Aorta (tissue), 5 donors: Measurements from ENCODE around the gene GIGYF2. TPM values are rescaled to one million over a fixed set of nuclear protein-coding genes. Genes with fewer than 3 reads are reported as not detected.

ENCODE experiments used
- ATAC-seq: fragments of 200-7000 bp; cut with Tn5 transposase; one replicate; pipeline ENCODE4 v1.9.1; 2022; ENCODE audit warnings: moderate library complexity; ENCODE audit not compliant: low FRiP score
- DNase-seq, 2 donors: peaks; one replicate each; pipeline ENCODE4 v3.0.0-alpha.2; 2020
- H3K27ac ChIP-seq, 2 donors: one replicate each; pipeline ENCODE4 v1.5.1; 2013; ENCODE audit warnings: low read length in 2 of 2, mild to moderate bottlenecking in 2 of 2, moderate library complexity in 2 of 2, control low read depth in 1 of 2, inconsistent platforms in 1 of 2, low read depth in 1 of 2
- H3K27me3 ChIP-seq, 2 donors: one replicate each; pipeline ENCODE4 v1.6.1; 2013; ENCODE audit warnings: control low read depth in 1 of 2, low read length in 1 of 2, mild to moderate bottlenecking in 1 of 2, moderate library complexity in 1 of 2; ENCODE audit not compliant: insufficient read depth in 2 of 2, control insufficient read depth in 1 of 2
- H3K36me3 ChIP-seq, 2 donors: one replicate each; pipeline ENCODE4 v1.6.1; 2013; ENCODE audit warnings: control low read depth in 1 of 2, low read length in 1 of 2, mild to moderate bottlenecking in 1 of 2; ENCODE audit not compliant: insufficient read depth in 2 of 2, control insufficient read depth in 1 of 2
- H3K4me1 ChIP-seq, 2 donors: one replicate each; pipeline ENCODE4 v1.6.1; 2013; ENCODE audit warnings: low read length in 2 of 2, control low read depth in 1 of 2, mild to moderate bottlenecking in 1 of 2, moderate library complexity in 1 of 2; ENCODE audit not compliant: insufficient read depth in 2 of 2, control insufficient read depth in 1 of 2
- H3K4me3 ChIP-seq, 2 donors: one replicate each; pipeline ENCODE4 v1.5.1; 2013; ENCODE audit warnings: low read length in 2 of 2, control low read depth in 1 of 2, mild to moderate bottlenecking in 1 of 2
- H3K9me3 ChIP-seq: one replicate; pipeline ENCODE4 v1.6.1; 2013; ENCODE audit warnings: mild to moderate bottlenecking, low read length; ENCODE audit not compliant: control insufficient read depth
- WGBS, 2 donors: extraction: QIAGEN DNeasy Blood & Tissue Kit; methylation state at CpG; one replicate each; pipeline ENCODE4 v1.1.7; 2013; 5-methylcytosine and 5-hydroxymethylcytosine counted together
- intact Hi-C, 2 donors: fragments of 100-400 bp; cut with DNase I; formaldehyde crosslinking; loops; one replicate each; pipeline versions ENCODE4 v1.14.2 to v1.15.0; 2022
- polyA plus RNA-seq, 2 donors: library from polyadenylated mRNA; stranded (reverse); fragments of 200-250 nt; gene quantifications; one replicate each; pipeline ENCODE4 v1.2.3, GENCODE V29; 2013
- total RNA-seq, 2 donors: library from RNA; stranded (reverse); fragmentation: NEBNext Ultra II Directional; extraction: Animal tissue kit (Norgen Biotek cat#: 25700); gene quantifications; one replicate each; pipeline ENCODE4 v1.2.1, GENCODE V29; 2021
- donor health status: healthy with polysubstance abuse.
- donor health status: Bipolar disorder and iron deficiency.
- donor health status: DM: no; HTN: no; CAD: no.
- donor health status: DM: no; HTN: no; CAD: no.
- donor health status: DM: yes; HTN: yes; CAD: no.

The GIGYF2 gene
- total and polyA plus RNA-seq, 4 donors: 13.3 to 100 (median 43.7) TPM

- Histone ChIP-seq H3K27ac (peak overlapping the region in 1 of 2 donors; percentile 47), H3K27me3 (no peaks in the 10 kb centered on the region), H3K4me3 (no peak overlapping the region), H3K9me3 (no peaks in the 10 kb centered on the region), H3K4me1 (no peaks in the 10 kb centered on the region), H3K36me3 (peaks cover 0 to 2% of the 10 kb centered on the region in 2 donors)
- intact Hi-C loops: loop anchor here in 1 of 2 donors (5.0 kb wide), 2 partner anchors 34 to 54 kb away; partner anchors contain the start of gene EFHD1
- ATAC-seq (no peak), DNase-seq (no peak)
- 35 to 38% methylated on average over 7 of the region's 7 CpGs for WGBS, 2 donors
Observed at GRCh38 chr2:232666051-232666805, 30.9 kb upstream of the GIGYF2 start.

GRCh38 chr2:232667989-232668583 lies 29.0 kb upstream of the GIGYF2 start:
- WGBS, 2 donors: 13 to 19% methylated on average over 10 of the region's 10 CpGs
- Histone ChIP-seq H3K9me3 (no peaks in the 10 kb centered on the region), H3K36me3 (peaks cover 0 to 11% of the 10 kb centered on the region in 2 donors), H3K27ac (peak overlapping the region; percentile 8 to 53), H3K4me1 (no peaks in the 10 kb centered on the region), H3K27me3 (no peaks in the 10 kb centered on the region), H3K4me3 (no peak overlapping the region)
- DNase-seq: no peak
- intact Hi-C loops: loop anchor here (2.0 to 5.0 kb wide), 4 partner anchors 33 to 57 kb away; partner anchors contain the start of gene EFHD1 (in 1 of the 2)
- peak; percentile 52 for ATAC-seq

GRCh38 chr2:232668805-232669444 lies 28.2 kb upstream of the GIGYF2 start:
- no peak overlapping the region for H3K4me3 ChIP-seq
- no peaks in the 10 kb centered on the region for H3K27me3 ChIP-seq
- H3K4me1 ChIP-seq: no peaks in the 10 kb centered on the region
- intact Hi-C loops: loop anchor here (2.0 to 5.0 kb wide), 4 partner anchors 34 to 58 kb away; partner anchors contain the start of gene EFHD1 (in 1 of the 2)
- H3K27ac ChIP-seq: peak overlapping the region in 1 of 2 donors; percentile 91
- ATAC-seq (no peak), DNase-seq (no peak)
- 44% methylated on average over 17 of the region's 17 CpGs for WGBS, 2 donors
- H3K9me3 ChIP-seq: no peaks in the 10 kb centered on the region
- H3K36me3 ChIP-seq: peaks cover 0 to 14% of the 10 kb centered on the region in 2 donors

GRCh38 chr2:232672588-232672987 lies 24.5 kb upstream of the GIGYF2 start:
- Histone ChIP-seq H3K36me3 (peaks cover 10 to 30% of the 10 kb centered on the region in 2 donors), H3K4me3 (no peak overlapping the region), H3K27ac (peak overlapping the region in 1 of 2 donors; percentile 66), H3K4me1 (no peaks in the 10 kb centered on the region), H3K27me3 (no peaks in the 10 kb centered on the region), H3K9me3 (no peaks in the 10 kb centered on the region)
- 20 to 30% methylated on average over 1 of the region's 1 CpG for WGBS, 2 donors
- intact Hi-C loops: no loop called here
- peak; percentile 19 for ATAC-seq
- no peak for DNase-seq

GRCh38 chr2:232674491-232674890 lies 22.6 kb upstream of the GIGYF2 start:
- intact Hi-C loops: no loop called here
- Histone ChIP-seq H3K4me3 (no peak overlapping the region), H3K27ac (no peak overlapping the region), H3K27me3 (no peaks in the 10 kb centered on the region), H3K4me1 (no peaks in the 10 kb centered on the region), H3K9me3 (no peaks in the 10 kb centered on the region), H3K36me3 (peaks cover 10 to 30% of the 10 kb centered on the region in 2 donors)
- WGBS, 2 donors: 55 to 72% methylated on average over 6 of the region's 6 CpGs
- DNase-seq: no peak
- no peak for ATAC-seq

- DNase-seq (no peak), ATAC-seq (no peak)
- Histone ChIP-seq H3K4me1 (no peaks in the 10 kb centered on the region), H3K9me3 (no peaks in the 10 kb centered on the region), H3K27me3 (no peaks in the 10 kb centered on the region), H3K4me3 (no peak overlapping the region), H3K27ac (no peak overlapping the region), H3K36me3 (peaks cover 10 to 30% of the 10 kb centered on the region in 2 donors)
- WGBS, 2 donors: 88 to 91% methylated on average over 10 of the region's 10 CpGs
- intact Hi-C loops: no loop called here
Observed at GRCh38 chr2:232675381-232675780, 21.8 kb upstream of the GIGYF2 start.

- Histone ChIP-seq H3K4me3 (no peak overlapping the region), H3K27me3 (no peaks in the 10 kb centered on the region), H3K4me1 (no peaks in the 10 kb centered on the region), H3K36me3 (peaks cover 8 to 20% of the 10 kb centered on the region in 2 donors), H3K9me3 (no peaks in the 10 kb centered on the region), H3K27ac (no peak overlapping the region)
- no peak for ATAC-seq
- no peak for DNase-seq
- 91% methylated on average over 7 of the region's 7 CpGs for WGBS, 2 donors
- intact Hi-C loops: no loop called here
Observed at GRCh38 chr2:232680006-232680405, 17.1 kb upstream of the GIGYF2 start.

GRCh38 chr2:232681527-232681926 lies 15.6 kb upstream of the GIGYF2 start:
- H3K4me3 ChIP-seq: no peak overlapping the region
- H3K27me3 ChIP-seq: no peaks in the 10 kb centered on the region
- H3K27ac ChIP-seq: no peak overlapping the region
- H3K9me3 ChIP-seq: no peaks in the 10 kb centered on the region
- ATAC-seq: no peak
- intact Hi-C loops: no loop called here
- peaks cover 5 to 13% of the 10 kb centered on the region in 2 donors for H3K36me3 ChIP-seq
- DNase-seq: no peak
- no peaks in the 10 kb centered on the region for H3K4me1 ChIP-seq
- WGBS, 2 donors: 82 to 88% methylated on average over 10 of the region's 10 CpGs
